GM12891 (cell line): ENCODE measurements around the gene KCNK1.

Experiments used
- DNase-seq: peaks from one replicate; pipeline ENCODE4 v3.0.0; 2011; ENCODE audit warnings: low spot score; ENCODE audit not compliant: insufficient read length
- FAIRE-seq: peaks from 2 replicates; lab custom pipeline; 2011; peaks lifted over from hg19 to GRCh38; lab: Jason Lieb, UNC
- PAX5 ChIP-seq: IDR thresholded peaks from 2 replicates; pipeline ENCODE4 v1.6.1; 2011; ENCODE audit warnings: low read length, moderate library complexity, mild to moderate bottlenecking; ENCODE audit not compliant: insufficient read depth, severe bottlenecking
- POLR2A ChIP-seq: IDR thresholded peaks from 2 replicates; pipeline ENCODE4 v1.6.1; 2011; ENCODE audit warnings: low read depth, low read length, control low read depth
- POLR2AphosphoS5 ChIP-seq: IDR thresholded peaks from 2 replicates; pipeline ENCODE4 v1.6.1; 2011; ENCODE audit warnings: low read depth, low read length, control low read depth
- POU2F2 ChIP-seq: IDR thresholded peaks from 2 replicates; pipeline ENCODE4 v1.6.1; 2011; ENCODE audit warnings: low read depth, mild to moderate bottlenecking, control low read depth, low read length, moderate library complexity
- SPI1 ChIP-seq: IDR thresholded peaks from 2 replicates; pipeline ENCODE4 v1.6.1; 2011; ENCODE audit warnings: low read depth, low read length, control low read depth
- TAF1 ChIP-seq: IDR thresholded peaks from 2 replicates; pipeline ENCODE4 v1.6.1; 2011; ENCODE audit warnings: low read depth, low read length, control low read depth

The KCNK1 gene

GRCh38 chr1:233707880-233708815 is 94.2 kb downstream of the KCNK1 start:
- FAIRE-seq (no peak), DNase-seq (no peak)
- no peak for TF ChIP-seq POLR2AphosphoS5
- no peak for TF ChIP-seq POU2F2
- TF ChIP-seq POLR2A, result no peak
- TF ChIP-seq TAF1, result no peak
- TF ChIP-seq SPI1, result no peak
- TF ChIP-seq PAX5, result no peak

- TF ChIP-seq POU2F2 (no peak), PAX5 (no peak), POLR2AphosphoS5 (no peak), TAF1 (no peak), POLR2A (no peak)
- DNase-seq, result no peak
- FAIRE-seq, result no peak
These were observed 96.1 kb downstream of the KCNK1 start for GRCh38 chr1:233710031-233710430.

- FAIRE-seq (no peak), DNase-seq (no peak)
- no peak for TF ChIP-seq POU2F2
- no peak for TF ChIP-seq PAX5
- TF ChIP-seq POLR2AphosphoS5, result no peak
- no peak for TF ChIP-seq SPI1
- no peak for TF ChIP-seq POLR2A
- TF ChIP-seq TAF1, result no peak
These were observed 96.6 kb downstream of the KCNK1 start for GRCh38 chr1:233710507-233710906.

GRCh38 chr1:233714631-233715217 is 100.8 kb downstream of the KCNK1 start:
- TF ChIP-seq TAF1, result no peak
- no peak for TF ChIP-seq POU2F2
- TF ChIP-seq SPI1, result no peak
- TF ChIP-seq POLR2A, result no peak
- TF ChIP-seq POLR2AphosphoS5, result no peak
- no peak for TF ChIP-seq PAX5
- DNase-seq (no peak), FAIRE-seq (no peak)

GRCh38 chr1:233718057-233718456 is 104.2 kb downstream of the KCNK1 start:
- TF ChIP-seq TAF1 (no peak), POU2F2 (no peak), SPI1 (no peak), PAX5 (no peak), POLR2AphosphoS5 (no peak), POLR2A (no peak)
- no peak for FAIRE-seq
- DNase-seq, result no peak

GRCh38 chr1:233719655-233720341 is 105.9 kb downstream of the KCNK1 start:
- FAIRE-seq, result no peak

GRCh38 chr1:233721004-233721595 is 107.2 kb downstream of the KCNK1 start:
- FAIRE-seq (no peak), DNase-seq (no peak)
- no peak for TF ChIP-seq POLR2A
- TF ChIP-seq PAX5, result no peak

More at GRCh38 chr1:233719655-233720341, 105.9 kb downstream of the KCNK1 start:
- TF ChIP-seq POLR2A (no peak), POU2F2 (no peak), POLR2AphosphoS5 (no peak), PAX5 (no peak), SPI1 (no peak), TAF1 (no peak)
- DNase-seq, result no peak
